Calu3 (cell line): ENCODE measurements around the gene CPT1C. TPM values are rescaled to one million over a fixed set of nuclear protein-coding genes. Genes with fewer than 3 reads are reported as not detected.

Experiments used
- BruUV-seq: library from RNA; stranded (reverse); fragments of 400-500 nt; replicated peaks from 2 replicates; lab custom pipeline; 2021; lab: Mats Ljungman, UMichigan
- CTCF ChIA-PET: fragments of 300-600 bp; sonication (Branson Sonifier 250); formaldehyde crosslinking; loops from one replicate; lab custom pipeline; 2022; ENCODE audit warnings: antibody characterized with exemption; lab: Charles Lee
- DNase-seq: peaks from one replicate; pipeline ENCODE4 v3.0.0; 2022
- H3K27ac Mint-ChIP-seq: one replicate; pipeline ENCODE4 v1.8.0; 2022; ENCODE audit warnings: mixed read lengths; ENCODE audit not compliant: unreplicated experiment
- H3K27me3 Mint-ChIP-seq: one replicate; pipeline ENCODE4 v1.8.0; 2022; ENCODE audit warnings: mixed read lengths; ENCODE audit not compliant: unreplicated experiment
- H3K36me3 Mint-ChIP-seq: one replicate; pipeline ENCODE4 v1.8.0; 2022; ENCODE audit warnings: mild to moderate bottlenecking, moderate library complexity, mixed read lengths; ENCODE audit not compliant: insufficient read depth, unreplicated experiment
- H3K4me1 Mint-ChIP-seq: one replicate; pipeline ENCODE4 v1.8.0; 2022; ENCODE audit warnings: mild to moderate bottlenecking, low read depth, mixed read lengths; ENCODE audit not compliant: unreplicated experiment
- H3K4me3 Mint-ChIP-seq: one replicate; pipeline ENCODE4 v1.8.0; 2022; ENCODE audit warnings: mild to moderate bottlenecking, low read depth, moderate library complexity, mixed read lengths; ENCODE audit not compliant: unreplicated experiment
- H3K9me3 Mint-ChIP-seq: one replicate; pipeline ENCODE4 v1.8.0; 2022; ENCODE audit warnings: low read depth, mixed read lengths; ENCODE audit not compliant: unreplicated experiment
- CTCF ChIP-seq: fragments of 200-600 bp; IDR thresholded peaks from one replicate; pipeline ENCODE4 v1.8.0; 2022; ENCODE audit warnings: antibody characterized with exemption; ENCODE audit not compliant: unreplicated experiment
- intact Hi-C: fragments of 100-400 bp; cut with micrococcal nuclease; formaldehyde crosslinking; loops from one replicate; pipeline ENCODE4 v1.10.0; 2022; ENCODE audit not compliant: unreplicated experiment
- total RNA-seq: library from RNA; stranded (reverse); gene quantifications from 2 replicates; pipeline ENCODE4 v1.2.3, GENCODE V29; 2022

CPT1C gene
- total RNA-seq, 1 experiment from 2014 or later: 0.57 TPM

- Mint-ChIP-seq H3K4me3 (no peak overlapping the region), H3K9me3 (no peaks in the 10 kb centered on the region), H3K27me3 (no peaks in the 10 kb centered on the region), H3K27ac (no peak overlapping the region), H3K4me1 (no peaks in the 10 kb centered on the region), H3K36me3 (peaks cover 56% of the 10 kb centered on the region)
- BruUV-seq: no TSS peak
- DNase-seq: no peak
- intact Hi-C loops: no loop called here
- CTCF ChIA-PET: no interaction called here
- TF ChIP-seq CTCF: no peak
Measured at GRCh38 chr19:49692147-49692506, 1.2 kb downstream of the CPT1C start.

GRCh38 chr19:49696115-49696514 lies 5.2 kb downstream of the CPT1C start:
- peaks cover 16% of the 10 kb centered on the region for H3K36me3 Mint-ChIP-seq
- H3K27me3 Mint-ChIP-seq: peaks cover 14% of the 10 kb centered on the region
- H3K4me1 Mint-ChIP-seq: no peaks in the 10 kb centered on the region
- BruUV-seq: no TSS peak
- H3K4me3 Mint-ChIP-seq: no peak overlapping the region
- H3K27ac Mint-ChIP-seq: no peak overlapping the region
- TF ChIP-seq CTCF: no peak
- CTCF ChIA-PET: interaction anchor here (0.6 to 0.7 kb wide), 2 partner anchors 132 to 1138 kb away, joined by 5 to 7 read pairs; no protein-coding TSS in a partner anchor
- intact Hi-C loops: no loop called here
- no peak for DNase-seq
- H3K9me3 Mint-ChIP-seq: no peaks in the 10 kb centered on the region

GRCh38 chr19:49696865-49697264 lies 5.9 kb downstream of the CPT1C start:
- no peak for DNase-seq
- peaks cover 10% of the 10 kb centered on the region for H3K36me3 Mint-ChIP-seq

GRCh38 chr19:49699364-49699763 lies 8.4 kb downstream of the CPT1C start:
- Mint-ChIP-seq H3K9me3 (no peaks in the 10 kb centered on the region), H3K27ac (no peak overlapping the region), H3K4me3 (no peak overlapping the region), H3K4me1 (no peaks in the 10 kb centered on the region), H3K36me3 (no peaks in the 10 kb centered on the region), H3K27me3 (peaks cover 38% of the 10 kb centered on the region)
- no peak for TF ChIP-seq CTCF
- CTCF ChIA-PET: interaction anchor here (0.9 kb wide), 1 partner anchor 23 kb away, joined by 4 read pairs; no protein-coding TSS in a partner anchor
- DNase-seq: no peak
- no TSS peak for BruUV-seq
- intact Hi-C loops: no loop called here

More at GRCh38 chr19:49696865-49697264, 5.9 kb downstream of the CPT1C start:
- Mint-ChIP-seq H3K9me3 (no peaks in the 10 kb centered on the region), H3K4me1 (no peaks in the 10 kb centered on the region), H3K27ac (no peak overlapping the region), H3K4me3 (no peak overlapping the region), H3K27me3 (peaks cover 21% of the 10 kb centered on the region)
- intact Hi-C loops: no loop called here
- CTCF ChIA-PET: interaction anchor here (0.6 kb wide), 1 partner anchor 1137 kb away, joined by 7 read pairs; no protein-coding TSS in a partner anchor
- TF ChIP-seq CTCF: no peak
- no TSS peak for BruUV-seq
